Activated naive CD8-positive, alpha-beta T cell treated with anti-CD3 and anti-CD28 coated beads for 36 hours (primary cell): Measurements from ENCODE around the gene AGRN. TPM values are rescaled to one million over a fixed set of nuclear protein-coding genes. Genes with fewer than 3 reads are reported as not detected.
"Not testable (repeated sequence)": the region's sequence is repeated elsewhere in the genome, so short reads cannot be mapped to it uniquely, and the experiment has no call there.

Experiments used
- DNase-seq: peaks from one replicate; pipeline ENCODE4 v3.0.0; 2021
- H3K27ac Mint-ChIP-seq: one replicate; pipeline ENCODE4 v1.8.0; 2022; ENCODE audit warnings: mild to moderate bottlenecking, moderate library complexity, mixed read lengths
- H3K27me3 Mint-ChIP-seq: one replicate; pipeline ENCODE4 v1.8.0; 2022; ENCODE audit warnings: mild to moderate bottlenecking, mixed read lengths
- H3K36me3 Mint-ChIP-seq: one replicate; pipeline ENCODE4 v1.8.0; 2021; ENCODE audit warnings: mild to moderate bottlenecking, mixed read lengths
- H3K4me1 Mint-ChIP-seq: one replicate; pipeline ENCODE4 v1.8.0; 2021; ENCODE audit warnings: mixed read lengths
- H3K4me3 Mint-ChIP-seq: one replicate; pipeline ENCODE4 v1.8.0; 2022; ENCODE audit warnings: mild to moderate bottlenecking, moderate library complexity, mixed read lengths
- H3K9me3 Mint-ChIP-seq: one replicate; pipeline ENCODE4 v1.8.0; 2022; ENCODE audit warnings: mixed read lengths
- total RNA-seq, 2 experiments: library from RNA; stranded (reverse); gene quantifications; one replicate each; pipeline ENCODE4 v1.2.3, GENCODE V29; 2021

AGRN gene
- total RNA-seq, 2 experiments from 2014 or later = 30.4 to 30.5 TPM

GRCh38 chr1:1063945-1064831, 44.3 kb downstream of the AGRN start:
- Mint-ChIP-seq H3K27me3 (peaks cover 8% of the 10 kb centered on the region), H3K27ac (peak overlapping the region; percentile 89), H3K9me3 (no peaks in the 10 kb centered on the region), H3K4me3 (peak overlapping the region; percentile 91), H3K36me3 (peaks cover 23% of the 10 kb centered on the region), H3K4me1 (peaks cover 36% of the 10 kb centered on the region)
- DNase-seq = peak; percentile 98

- Mint-ChIP-seq H3K27me3 (peaks cover 3% of the 10 kb centered on the region), H3K27ac (peak overlapping the region; percentile 35), H3K9me3 (no peaks in the 10 kb centered on the region), H3K36me3 (peaks cover 20% of the 10 kb centered on the region), H3K4me3 (peak overlapping the region; percentile 74), H3K4me1 (peaks cover 32% of the 10 kb centered on the region)
- no peak for DNase-seq
These were observed 45.5 kb downstream of the AGRN start for GRCh38 chr1:1065265-1065939.

- Mint-ChIP-seq H3K27ac (peak overlapping the region; percentile 35), H3K4me3 (peak overlapping the region; percentile 74), H3K4me1 (peaks cover 29% of the 10 kb centered on the region), H3K36me3 (peaks cover 16% of the 10 kb centered on the region)
- not testable (repeated sequence) for H3K9me3 Mint-ChIP-seq, H3K27me3 Mint-ChIP-seq, DNase-seq
These were observed 46.0 kb downstream of the AGRN start for GRCh38 chr1:1065940-1066304.

- H3K4me1 Mint-ChIP-seq = peaks cover 25% of the 10 kb centered on the region
- peak; percentile 48 for DNase-seq
- peaks cover 11% of the 10 kb centered on the region for H3K36me3 Mint-ChIP-seq
- no peaks in the 10 kb centered on the region for H3K9me3 Mint-ChIP-seq
- no peak overlapping the region for H3K4me3 Mint-ChIP-seq
- H3K27me3 Mint-ChIP-seq = no peaks in the 10 kb centered on the region
- H3K27ac Mint-ChIP-seq = no peak overlapping the region
These were observed 46.7 kb downstream of the AGRN start for GRCh38 chr1:1066403-1067283.

- no peak overlapping the region for H3K27ac Mint-ChIP-seq
These were observed 47.5 kb downstream of the AGRN start for GRCh38 chr1:1067284-1067859.

GRCh38 chr1:1067860-1068516, 48.1 kb downstream of the AGRN start:
- no peaks in the 10 kb centered on the region for H3K27me3 Mint-ChIP-seq

More at GRCh38 chr1:1067284-1067859, 47.5 kb downstream of the AGRN start:
- Mint-ChIP-seq H3K4me3 (no peak overlapping the region), H3K27me3 (no peaks in the 10 kb centered on the region), H3K4me1 (peaks cover 23% of the 10 kb centered on the region), H3K36me3 (peaks cover 8% of the 10 kb centered on the region), H3K9me3 (no peaks in the 10 kb centered on the region)
- no peak for DNase-seq

GRCh38 chr1:1068517-1069055, 48.7 kb downstream of the AGRN start:
- peak; percentile 53 for DNase-seq
- Mint-ChIP-seq H3K27ac (no peak overlapping the region), H3K9me3 (no peaks in the 10 kb centered on the region), H3K36me3 (peaks cover 5% of the 10 kb centered on the region), H3K27me3 (no peaks in the 10 kb centered on the region), H3K4me1 (peaks cover 15% of the 10 kb centered on the region), H3K4me3 (peak overlapping the region; percentile 74)

More at GRCh38 chr1:1067860-1068516, 48.1 kb downstream of the AGRN start:
- H3K36me3 Mint-ChIP-seq = peaks cover 8% of the 10 kb centered on the region
- H3K27ac Mint-ChIP-seq = no peak overlapping the region
- no peaks in the 10 kb centered on the region for H3K9me3 Mint-ChIP-seq
- H3K4me3 Mint-ChIP-seq = peak overlapping the region; percentile 72
- H3K4me1 Mint-ChIP-seq = peaks cover 18% of the 10 kb centered on the region
- no peak for DNase-seq

GRCh38 chr1:1069056-1069710, 49.3 kb downstream of the AGRN start:
- Mint-ChIP-seq H3K36me3 (peaks cover 4% of the 10 kb centered on the region), H3K4me1 (peaks cover 15% of the 10 kb centered on the region), H3K27me3 (no peaks in the 10 kb centered on the region), H3K27ac (no peak overlapping the region), H3K4me3 (peak overlapping the region; percentile 74), H3K9me3 (no peaks in the 10 kb centered on the region)
- DNase-seq = peak; percentile 88

- Mint-ChIP-seq H3K27ac (no peak overlapping the region), H3K36me3 (peaks cover 4% of the 10 kb centered on the region), H3K4me3 (peak overlapping the region; percentile 29), H3K9me3 (no peaks in the 10 kb centered on the region), H3K27me3 (peaks cover 5% of the 10 kb centered on the region), H3K4me1 (peaks cover 13% of the 10 kb centered on the region)
- DNase-seq = no peak
These were observed 50.1 kb downstream of the AGRN start for GRCh38 chr1:1069711-1070676.

GRCh38 chr1:1071486-1072298, 51.8 kb downstream of the AGRN start:
- Mint-ChIP-seq H3K4me1 (peaks cover 6% of the 10 kb centered on the region), H3K36me3 (peaks cover 4% of the 10 kb centered on the region), H3K27ac (no peak overlapping the region), H3K9me3 (no peaks in the 10 kb centered on the region), H3K4me3 (no peak overlapping the region), H3K27me3 (peaks cover 5% of the 10 kb centered on the region)
- DNase-seq = no peak

- Mint-ChIP-seq H3K27ac (no peak overlapping the region), H3K27me3 (peaks cover 5% of the 10 kb centered on the region)
These were observed 52.5 kb downstream of the AGRN start for GRCh38 chr1:1072299-1072848.

More at GRCh38 chr1:1072299-1072848, 52.5 kb downstream of the AGRN start:
- DNase-seq = no peak
- no peak overlapping the region for H3K4me3 Mint-ChIP-seq
- H3K9me3 Mint-ChIP-seq = no peaks in the 10 kb centered on the region
- peaks cover 4% of the 10 kb centered on the region for H3K36me3 Mint-ChIP-seq
- peaks cover 6% of the 10 kb centered on the region for H3K4me1 Mint-ChIP-seq
